HFFc6 (cell line): ENCODE data around the gene ALG11. TPM values are rescaled to one million over a fixed set of nuclear protein-coding genes. Genes with fewer than 3 reads are reported as not detected.
"Not testable (repeated sequence)": the region's sequence is repeated elsewhere in the genome, so short reads cannot be mapped to it uniquely, and the experiment has no call there.

Experiments
- DNase-seq: peaks from one replicate; pipeline ENCODE4 v3.0.0-alpha.2; 2018
- H3K27ac Mint-ChIP-seq: 2 replicates; pipeline ENCODE4 v1.8.0; 2020; ENCODE audit warnings: mild to moderate bottlenecking, mixed read lengths
- H3K27me3 Mint-ChIP-seq: 2 replicates; pipeline ENCODE4 v1.8.0; 2021; ENCODE audit warnings: mild to moderate bottlenecking, moderate library complexity, mixed read lengths; ENCODE audit not compliant: insufficient read depth
- H3K36me3 Mint-ChIP-seq: 2 replicates; pipeline ENCODE4 v1.8.0; 2021; ENCODE audit warnings: low read depth, mixed read lengths
- H3K4me1 Mint-ChIP-seq: 2 replicates; pipeline ENCODE4 v1.8.0; 2020; ENCODE audit warnings: low read depth, mixed read lengths
- H3K4me3 Mint-ChIP-seq: 2 replicates; pipeline ENCODE4 v1.8.0; 2020; ENCODE audit warnings: mild to moderate bottlenecking, moderate library complexity, mixed read lengths
- H3K9me3 Mint-ChIP-seq: 2 replicates; pipeline ENCODE4 v1.8.0; 2020; ENCODE audit warnings: mild to moderate bottlenecking, mixed read lengths
- total RNA-seq, 6 experiments: library from RNA; stranded (reverse); fragmentation: NEBNext Ultra II Directional; extraction: Animal tissue kit (Norgen Biotek cat#: 25700); gene quantifications; 2 replicates in 1 of 6; 3 replicates in 5 of 6; pipeline ENCODE4 v1.2.3, GENCODE V29; 2021
- TF ChIP-seq, protein P1 (sequence below): fragments of 200-600 bp; sonication (generic); IDR thresholded peaks from 2 replicates; pipeline ENCODE4 v1.5.0; 2021; ENCODE audit warnings: antibody characterized with exemption, mild to moderate bottlenecking

The ALG11 gene
- total RNA-seq, 6 experiments from 2014 or later = 37.1 to 45.2 (median 41.0) TPM

DNA sequence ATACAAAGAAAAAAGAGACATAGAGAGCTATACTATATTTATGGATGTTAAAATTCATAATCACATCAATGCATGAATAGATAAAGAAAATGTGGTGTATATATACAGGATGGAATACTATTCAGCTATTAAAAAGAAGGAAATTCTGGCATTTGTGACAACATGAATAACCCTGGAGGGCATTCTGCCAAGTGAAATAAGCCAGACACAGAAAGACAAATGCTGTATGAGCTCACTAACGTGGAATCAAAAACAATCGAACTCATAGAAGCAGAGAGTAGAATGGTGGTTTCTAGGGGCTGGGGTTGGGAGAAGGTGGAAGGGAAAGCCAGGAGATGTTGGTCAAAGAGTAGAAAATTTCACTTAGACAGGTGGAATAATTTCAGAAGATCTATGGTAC, 36.3 kb downstream of the ALG11 start:
- H3K4me1 Mint-ChIP-seq = no peaks in the 10 kb centered on the region
- TF ChIP-seq, protein P1, sequence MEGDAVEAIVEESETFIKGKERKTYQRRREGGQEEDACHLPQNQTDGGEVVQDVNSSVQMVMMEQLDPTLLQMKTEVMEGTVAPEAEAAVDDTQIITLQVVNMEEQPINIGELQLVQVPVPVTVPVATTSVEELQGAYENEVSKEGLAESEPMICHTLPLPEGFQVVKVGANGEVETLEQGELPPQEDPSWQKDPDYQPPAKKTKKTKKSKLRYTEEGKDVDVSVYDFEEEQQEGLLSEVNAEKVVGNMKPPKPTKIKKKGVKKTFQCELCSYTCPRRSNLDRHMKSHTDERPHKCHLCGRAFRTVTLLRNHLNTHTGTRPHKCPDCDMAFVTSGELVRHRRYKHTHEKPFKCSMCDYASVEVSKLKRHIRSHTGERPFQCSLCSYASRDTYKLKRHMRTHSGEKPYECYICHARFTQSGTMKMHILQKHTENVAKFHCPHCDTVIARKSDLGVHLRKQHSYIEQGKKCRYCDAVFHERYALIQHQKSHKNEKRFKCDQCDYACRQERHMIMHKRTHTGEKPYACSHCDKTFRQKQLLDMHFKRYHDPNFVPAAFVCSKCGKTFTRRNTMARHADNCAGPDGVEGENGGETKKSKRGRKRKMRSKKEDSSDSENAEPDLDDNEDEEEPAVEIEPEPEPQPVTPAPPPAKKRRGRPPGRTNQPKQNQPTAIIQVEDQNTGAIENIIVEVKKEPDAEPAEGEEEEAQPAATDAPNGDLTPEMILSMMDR = no peak
- no peak overlapping the region for H3K27ac Mint-ChIP-seq
- no peak overlapping the region for H3K4me3 Mint-ChIP-seq
- DNase-seq = no peak
- no peaks in the 10 kb centered on the region; the same call in none of the 2 replicates for H3K27me3 Mint-ChIP-seq
- no peaks in the 10 kb centered on the region for H3K9me3 Mint-ChIP-seq
- H3K36me3 Mint-ChIP-seq = no peaks in the 10 kb centered on the region

DNA sequence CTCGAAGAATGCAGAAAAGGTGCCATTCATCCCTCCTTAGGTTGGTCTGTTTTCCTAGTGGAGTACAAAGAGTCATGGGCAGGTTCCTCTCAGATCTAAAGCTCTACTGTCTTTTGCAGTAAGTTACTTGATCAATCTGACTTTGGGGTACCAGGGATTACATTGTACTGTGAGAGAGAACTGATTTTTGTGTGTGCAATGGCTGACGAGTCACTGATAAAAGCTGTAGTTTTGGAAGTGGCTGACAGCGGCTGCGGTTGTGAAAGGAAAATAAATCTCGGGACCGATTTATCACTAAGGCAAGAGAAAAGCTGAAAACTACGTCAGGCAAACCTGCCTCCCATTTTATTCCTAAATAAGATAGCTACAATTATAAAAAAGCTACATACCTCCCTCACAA, 39.2 kb downstream of the ALG11 start:
- Mint-ChIP-seq H3K4me3 (no peak overlapping the region), H3K4me1 (no peaks in the 10 kb centered on the region), H3K36me3 (no peaks in the 10 kb centered on the region), H3K27ac (no peak overlapping the region), H3K27me3 (no peaks in the 10 kb centered on the region; the same call in none of the 2 replicates), H3K9me3 (no peaks in the 10 kb centered on the region)
- TF ChIP-seq, protein P1 = no peak
- DNase-seq = no peak

DNA sequence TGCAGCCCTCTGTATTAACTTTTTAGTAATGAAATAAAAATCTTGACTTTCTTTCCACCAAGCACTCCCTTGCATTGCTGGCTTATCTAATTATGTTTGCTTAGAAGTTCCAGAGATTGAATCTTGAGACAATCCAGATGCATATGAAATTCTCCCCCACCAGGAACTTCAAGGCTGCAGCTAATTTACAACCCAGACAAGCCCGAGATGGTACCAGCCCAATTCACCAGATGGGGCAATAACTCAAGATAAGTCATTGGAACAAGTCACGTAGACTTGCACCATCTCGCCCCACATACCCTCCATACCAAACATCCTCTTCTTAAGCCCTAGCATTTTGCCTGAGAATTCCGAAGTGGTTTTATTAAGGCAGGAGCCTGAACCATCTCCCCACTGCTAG, 41.3 kb downstream of the ALG11 start:
- H3K27ac Mint-ChIP-seq = no peak overlapping the region
- no peaks in the 10 kb centered on the region for H3K9me3 Mint-ChIP-seq
- no peaks in the 10 kb centered on the region; the same call in none of the 2 replicates for H3K27me3 Mint-ChIP-seq
- H3K4me3 Mint-ChIP-seq = no peak overlapping the region
- H3K4me1 Mint-ChIP-seq = no peaks in the 10 kb centered on the region
- H3K36me3 Mint-ChIP-seq = no peaks in the 10 kb centered on the region
- no peak for DNase-seq
- TF ChIP-seq, protein P1 = no peak

DNA sequence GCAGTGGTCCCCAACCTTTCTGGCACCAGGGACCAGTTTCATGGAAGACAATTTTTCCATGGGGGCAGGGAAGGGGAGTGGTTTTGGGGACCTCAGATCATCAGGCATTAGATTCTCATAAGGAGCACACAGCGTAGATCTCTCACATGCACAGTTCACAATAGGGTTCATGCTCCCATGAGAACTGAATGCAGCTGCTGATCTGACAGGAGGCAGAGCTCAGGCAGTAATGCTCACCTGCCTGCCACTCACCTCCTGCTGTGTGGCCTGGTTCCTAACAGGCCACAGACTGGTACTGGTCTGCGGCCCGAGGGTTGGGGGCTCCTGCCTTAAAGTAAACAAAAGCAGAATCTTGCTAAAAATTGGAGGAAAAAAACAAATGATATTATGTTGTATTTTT, 48.9 kb downstream of the ALG11 start:
- not testable (repeated sequence) for H3K4me1 Mint-ChIP-seq, DNase-seq, H3K27me3 Mint-ChIP-seq, H3K36me3 Mint-ChIP-seq, H3K27ac Mint-ChIP-seq, H3K4me3 Mint-ChIP-seq
- H3K9me3 Mint-ChIP-seq = peaks cover 17% of the 10 kb centered on the region; the same call in 1 of the 2 replicates

DNA sequence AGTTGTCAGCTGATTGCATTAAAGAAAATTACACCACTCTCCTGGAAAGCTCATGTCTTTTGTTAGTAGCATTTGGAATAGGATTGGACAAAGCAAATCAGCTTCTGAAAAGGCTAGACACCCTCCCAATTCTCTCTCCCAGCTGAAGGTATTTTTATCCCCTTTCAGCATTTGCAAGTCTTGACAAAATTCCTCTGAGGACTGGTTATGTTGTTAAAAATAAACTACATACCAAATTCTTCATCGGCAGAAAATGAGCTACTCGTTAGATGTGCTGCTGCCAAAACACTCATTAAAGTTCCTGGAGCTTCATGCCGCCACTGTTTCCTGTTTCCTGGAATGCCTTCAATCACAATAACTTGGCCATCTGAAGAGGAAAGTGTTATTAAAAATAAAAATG, 49.4 kb downstream of the ALG11 start:
- Mint-ChIP-seq H3K4me1 (peaks cover 7% of the 10 kb centered on the region), H3K9me3 (peaks cover 22% of the 10 kb centered on the region; the same call in 1 of the 2 replicates), H3K36me3 (no peaks in the 10 kb centered on the region), H3K4me3 (no peak overlapping the region), H3K27me3 (peaks cover 8% of the 10 kb centered on the region), H3K27ac (no peak overlapping the region)
- DNase-seq = no peak
- TF ChIP-seq, protein P1 = no peak

DNA sequence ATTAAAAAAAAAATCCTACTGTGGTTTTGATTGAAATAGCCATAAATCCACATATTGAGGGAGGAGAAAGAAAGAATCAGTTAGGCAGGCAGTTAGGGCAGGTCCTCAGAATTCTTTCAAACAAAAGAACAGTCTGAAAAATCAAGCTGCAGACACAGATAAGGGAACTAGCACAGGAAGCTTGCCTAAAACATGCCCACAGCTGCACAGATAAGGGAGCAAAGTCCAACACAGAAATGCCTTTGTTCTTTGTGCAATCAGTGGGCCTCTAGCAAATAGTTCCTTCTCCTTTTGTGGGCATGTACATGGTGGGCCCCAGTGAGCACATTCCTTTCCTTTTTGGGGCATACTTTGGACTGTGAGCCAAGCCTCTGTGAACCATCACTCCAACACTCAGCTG, 55.0 kb downstream of the ALG11 start:
- H3K4me1 Mint-ChIP-seq = peaks cover 13% of the 10 kb centered on the region
- TF ChIP-seq, protein P1 = no peak
- DNase-seq = no peak
- peaks cover 41% of the 10 kb centered on the region for H3K9me3 Mint-ChIP-seq
- H3K27me3 Mint-ChIP-seq = peaks cover 7% of the 10 kb centered on the region
- H3K4me3 Mint-ChIP-seq = no peak overlapping the region
- peaks cover 12% of the 10 kb centered on the region for H3K36me3 Mint-ChIP-seq
- no peak overlapping the region for H3K27ac Mint-ChIP-seq
